Transverse colon (tissue), 4 donors: ENCODE results near the gene ZXDA.

Source experiments
- EP300 ChIP-seq: sonication (generic); formaldehyde crosslinking; IDR thresholded peaks from one replicate; pipeline ENCODE4 v1.6.1; 2017; ENCODE audit warnings: antibody characterized with exemption, low read depth
- POLR2A ChIP-seq: fragments of 450-650 bp; IDR thresholded peaks from one replicate; pipeline ENCODE4 v1.6.1; 2016; ENCODE audit warnings: antibody characterized with exemption, mild to moderate bottlenecking, moderate library complexity
- POLR2AphosphoS5 ChIP-seq, 3 donors: sonication (generic); formaldehyde crosslinking; IDR thresholded peaks; one replicate each; pipeline ENCODE4 v1.6.1; 2016; ENCODE audit warnings: antibody characterized with exemption in 3 of 3
- TF ChIP-seq, protein P1 (sequence below), 5 experiments: fragments of 200-600 bp in 3 of 5; fragments of 450-650 bp in 2 of 5; sonication (generic) in 3 of 5; IDR thresholded peaks; 1 replicate in 2 of 5; 2 replicates in 3 of 5; pipeline ENCODE4 v1.5.1; 2016 to 2017; ENCODE audit warnings: antibody characterized with exemption in 5 of 5, inconsistent platforms in 3 of 5, mild to moderate bottlenecking in 2 of 5, moderate library complexity in 1 of 5

DNA sequence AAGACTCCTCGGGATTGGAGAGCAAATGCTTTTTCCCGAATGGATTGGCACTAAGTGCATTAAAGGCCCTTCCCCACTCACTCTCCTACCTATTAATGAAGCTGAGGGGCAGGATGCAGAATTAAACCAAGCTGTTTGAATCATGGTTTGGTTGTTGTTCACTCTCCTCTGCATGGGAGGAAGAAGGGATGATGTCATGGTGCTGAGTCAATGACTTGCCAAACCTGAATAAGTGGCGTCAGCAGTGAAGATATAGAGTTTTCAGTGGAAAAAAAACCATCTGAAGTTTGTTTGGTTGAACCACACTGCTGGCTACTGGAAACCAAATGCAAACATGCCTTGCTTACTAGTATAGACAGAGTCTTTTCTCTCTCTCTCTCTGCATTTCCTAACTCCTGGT, 19.8 kb upstream of the ZXDA start:
- no peak for TF ChIP-seq POLR2AphosphoS5 (IDR thresholded peaks at IDR 0.05)
- TF ChIP-seq, protein P1, sequence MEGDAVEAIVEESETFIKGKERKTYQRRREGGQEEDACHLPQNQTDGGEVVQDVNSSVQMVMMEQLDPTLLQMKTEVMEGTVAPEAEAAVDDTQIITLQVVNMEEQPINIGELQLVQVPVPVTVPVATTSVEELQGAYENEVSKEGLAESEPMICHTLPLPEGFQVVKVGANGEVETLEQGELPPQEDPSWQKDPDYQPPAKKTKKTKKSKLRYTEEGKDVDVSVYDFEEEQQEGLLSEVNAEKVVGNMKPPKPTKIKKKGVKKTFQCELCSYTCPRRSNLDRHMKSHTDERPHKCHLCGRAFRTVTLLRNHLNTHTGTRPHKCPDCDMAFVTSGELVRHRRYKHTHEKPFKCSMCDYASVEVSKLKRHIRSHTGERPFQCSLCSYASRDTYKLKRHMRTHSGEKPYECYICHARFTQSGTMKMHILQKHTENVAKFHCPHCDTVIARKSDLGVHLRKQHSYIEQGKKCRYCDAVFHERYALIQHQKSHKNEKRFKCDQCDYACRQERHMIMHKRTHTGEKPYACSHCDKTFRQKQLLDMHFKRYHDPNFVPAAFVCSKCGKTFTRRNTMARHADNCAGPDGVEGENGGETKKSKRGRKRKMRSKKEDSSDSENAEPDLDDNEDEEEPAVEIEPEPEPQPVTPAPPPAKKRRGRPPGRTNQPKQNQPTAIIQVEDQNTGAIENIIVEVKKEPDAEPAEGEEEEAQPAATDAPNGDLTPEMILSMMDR (IDR thresholded peaks at IDR 0.05): no peak
- TF ChIP-seq POLR2A: no peak
- TF ChIP-seq EP300: no peak
